ENCODE results near the gene CERS2.

The CERS2 gene

GRCh38 chr1:151002611-151003010, 28.0 kb upstream of the CERS2 start:
- no peaks in the 10 kb centered on the region for H3K27me3 ChIP-seq (ENCODE audit: low read length)
- H4K20me1 ChIP-seq (ENCODE audit: low read depth, low read length): no peaks in the 10 kb centered on the region
- peaks cover 3% of the 10 kb centered on the region; the same call in 1 of the 2 replicates for H3F3A ChIP-seq (ENCODE audit: insufficient read depth)
- H3K27ac ChIP-seq (ENCODE audit: low read depth, low read length): no peak overlapping the region
- H3K4me2 ChIP-seq (ENCODE audit: low read depth, low read length, poor library complexity, severe bottlenecking): no peak overlapping the region
- H3K4me3 ChIP-seq (ENCODE audit: insufficient read depth, low read length, poor library complexity, severe bottlenecking): no peak overlapping the region
- no peaks in the 10 kb centered on the region for H3K9me3 ChIP-seq (ENCODE audit: insufficient read depth, low read length)
- no peaks in the 10 kb centered on the region for H3K9me2 ChIP-seq (replicated peaks; ENCODE audit: insufficient read depth, low read length)
- H3K36me3 ChIP-seq (ENCODE audit: low read length): no peaks in the 10 kb centered on the region
- no peaks in the 10 kb centered on the region for H3K79me2 ChIP-seq (ENCODE audit: insufficient read depth, low read length)
- H3K9ac ChIP-seq (ENCODE audit: low read length): no peak overlapping the region
- no peak for TF ChIP-seq CTCF (IDR thresholded peaks at IDR 0.05; ENCODE audit: insufficient read depth, low read length, poor library complexity, severe bottlenecking)
- no peak for TF ChIP-seq EZH2phosphoT487 (conservative IDR thresholded peaks at IDR 0.05; ENCODE audit: low read length)
- H2AFZ ChIP-seq (ENCODE audit: low read depth, low read length, severe bottlenecking): no peak overlapping the region

- H3K4me3 ChIP-seq (ENCODE audit: insufficient read depth, low read length, poor library complexity, severe bottlenecking): no peak overlapping the region
- H3K9me3 ChIP-seq (ENCODE audit: insufficient read depth, low read length): no peaks in the 10 kb centered on the region
- no peak overlapping the region for H2AFZ ChIP-seq (ENCODE audit: low read depth, low read length, severe bottlenecking)
- no peaks in the 10 kb centered on the region for H4K20me1 ChIP-seq (ENCODE audit: low read depth, low read length)
- no peak overlapping the region for H3K9ac ChIP-seq (ENCODE audit: low read length)
- no peak overlapping the region for H3K4me2 ChIP-seq (ENCODE audit: low read depth, low read length, poor library complexity, severe bottlenecking)
- H3K36me3 ChIP-seq (ENCODE audit: low read length): no peaks in the 10 kb centered on the region
- no peak overlapping the region for H3K27ac ChIP-seq (ENCODE audit: low read depth, low read length)
- H3K27me3 ChIP-seq (ENCODE audit: low read length): no peaks in the 10 kb centered on the region
- H3K79me2 ChIP-seq (ENCODE audit: insufficient read depth, low read length): no peaks in the 10 kb centered on the region
- H3F3A ChIP-seq (ENCODE audit: insufficient read depth): no peaks in the 10 kb centered on the region
- TF ChIP-seq CTCF (IDR thresholded peaks at IDR 0.05; ENCODE audit: insufficient read depth, low read length, poor library complexity, severe bottlenecking) (no peak), EZH2phosphoT487 (conservative IDR thresholded peaks at IDR 0.05; ENCODE audit: low read length) (no peak)
- no peaks in the 10 kb centered on the region for H3K9me2 ChIP-seq (replicated peaks; ENCODE audit: insufficient read depth, low read length)
These were observed 27.4 kb upstream of the CERS2 start for GRCh38 chr1:151002051-151002450.

GRCh38 chr1:151001602-151002001, 27.0 kb upstream of the CERS2 start:
- Histone ChIP-seq H3K9me2 (replicated peaks; ENCODE audit: insufficient read depth, low read length) (no peaks in the 10 kb centered on the region), H3K9ac (ENCODE audit: low read length) (no peak overlapping the region), H3K79me2 (ENCODE audit: insufficient read depth, low read length) (no peaks in the 10 kb centered on the region), H4K20me1 (ENCODE audit: low read depth, low read length) (no peaks in the 10 kb centered on the region), H3K36me3 (ENCODE audit: low read length) (no peaks in the 10 kb centered on the region), H3K27me3 (ENCODE audit: low read length) (no peaks in the 10 kb centered on the region), H3K9me3 (ENCODE audit: insufficient read depth, low read length) (no peaks in the 10 kb centered on the region), H3K4me2 (ENCODE audit: low read depth, low read length, poor library complexity, severe bottlenecking) (no peak overlapping the region), H2AFZ (ENCODE audit: low read depth, low read length, severe bottlenecking) (no peak overlapping the region), H3K4me3 (ENCODE audit: insufficient read depth, low read length, poor library complexity, severe bottlenecking) (no peak overlapping the region), H3K27ac (ENCODE audit: low read depth, low read length) (no peak overlapping the region), H3F3A (ENCODE audit: insufficient read depth) (no peaks in the 10 kb centered on the region)
- no peak for TF ChIP-seq EZH2phosphoT487 (conservative IDR thresholded peaks at IDR 0.05; ENCODE audit: low read length)

- H3K9me3 ChIP-seq (ENCODE audit: insufficient read depth, low read length): no peaks in the 10 kb centered on the region
- no peak overlapping the region for H2AFZ ChIP-seq (ENCODE audit: low read depth, low read length, severe bottlenecking)
- no peaks in the 10 kb centered on the region for H3F3A ChIP-seq (ENCODE audit: insufficient read depth)
- H4K20me1 ChIP-seq (ENCODE audit: low read depth, low read length): no peaks in the 10 kb centered on the region
- TF ChIP-seq CTCF (IDR thresholded peaks at IDR 0.05; ENCODE audit: insufficient read depth, low read length, poor library complexity, severe bottlenecking) (no peak), EZH2phosphoT487 (conservative IDR thresholded peaks at IDR 0.05; ENCODE audit: low read length) (no peak)
- H3K36me3 ChIP-seq (ENCODE audit: low read length): no peaks in the 10 kb centered on the region
- no peak overlapping the region for H3K4me3 ChIP-seq (ENCODE audit: insufficient read depth, low read length, poor library complexity, severe bottlenecking)
- no peaks in the 10 kb centered on the region for H3K79me2 ChIP-seq (ENCODE audit: insufficient read depth, low read length)
- no peak overlapping the region for H3K9ac ChIP-seq (ENCODE audit: low read length)
- no peaks in the 10 kb centered on the region for H3K9me2 ChIP-seq (replicated peaks; ENCODE audit: insufficient read depth, low read length)
- no peaks in the 10 kb centered on the region for H3K27me3 ChIP-seq (ENCODE audit: low read length)
- H3K4me2 ChIP-seq (ENCODE audit: low read depth, low read length, poor library complexity, severe bottlenecking): no peak overlapping the region
- no peak overlapping the region for H3K27ac ChIP-seq (ENCODE audit: low read depth, low read length)
These were observed 25.8 kb upstream of the CERS2 start for GRCh38 chr1:151000408-151000807.
